Stomach smooth muscle (tissue), 2 donors: Measurements from ENCODE around the gene RHBDD2.
"Not testable (repeated sequence)": the region's sequence is repeated elsewhere in the genome, so short reads cannot be mapped to it uniquely, and the experiment has no call there.

Source experiments
- H3K27ac ChIP-seq: one replicate; pipeline ENCODE4 v1.7.0; 2013; ENCODE audit warnings: mild to moderate bottlenecking, low read length, inconsistent platforms
- H3K27me3 ChIP-seq, 2 donors: one replicate each; pipeline ENCODE4 v1.7.0; 2013; ENCODE audit warnings: low read length in 2 of 2; ENCODE audit not compliant: insufficient read depth in 2 of 2, control insufficient read depth in 1 of 2
- H3K36me3 ChIP-seq, 2 donors: one replicate each; pipeline ENCODE4 v1.7.0; 2013; ENCODE audit warnings: low read length in 2 of 2; ENCODE audit not compliant: control insufficient read depth in 2 of 2, insufficient read depth in 2 of 2
- H3K4me1 ChIP-seq: one replicate; pipeline ENCODE4 v1.7.0; 2013; ENCODE audit warnings: low read length; ENCODE audit not compliant: control insufficient read depth, insufficient read depth
- H3K4me3 ChIP-seq, 2 donors: one replicate each; pipeline ENCODE4 v1.7.0; 2013; ENCODE audit warnings: low read length in 2 of 2
- H3K9ac ChIP-seq, 2 donors: one replicate each; pipeline ENCODE4 v1.7.0; 2013; ENCODE audit warnings: low read length in 2 of 2, mild to moderate bottlenecking in 1 of 2
- H3K9me3 ChIP-seq, 2 donors: one replicate each; pipeline ENCODE4 v1.7.0; 2013; ENCODE audit warnings: low read length in 2 of 2; ENCODE audit not compliant: control insufficient read depth in 2 of 2
- donor health status: healthy.
- donor health status: Pancreatic carcinoma.

Gene RHBDD2

GRCh38 chr7:75844158-75844557 lies 34.7 kb upstream of the RHBDD2 start:
- H3K27me3 ChIP-seq: no peaks in the 10 kb centered on the region
- H3K4me3 ChIP-seq: no peak overlapping the region
- peaks cover 7% of the 10 kb centered on the region for H3K4me1 ChIP-seq
- H3K36me3 ChIP-seq: no peaks in the 10 kb centered on the region
- H3K27ac ChIP-seq: no peak overlapping the region
- H3K9ac ChIP-seq: no peak overlapping the region
- H3K9me3 ChIP-seq: no peaks in the 10 kb centered on the region

DNA sequence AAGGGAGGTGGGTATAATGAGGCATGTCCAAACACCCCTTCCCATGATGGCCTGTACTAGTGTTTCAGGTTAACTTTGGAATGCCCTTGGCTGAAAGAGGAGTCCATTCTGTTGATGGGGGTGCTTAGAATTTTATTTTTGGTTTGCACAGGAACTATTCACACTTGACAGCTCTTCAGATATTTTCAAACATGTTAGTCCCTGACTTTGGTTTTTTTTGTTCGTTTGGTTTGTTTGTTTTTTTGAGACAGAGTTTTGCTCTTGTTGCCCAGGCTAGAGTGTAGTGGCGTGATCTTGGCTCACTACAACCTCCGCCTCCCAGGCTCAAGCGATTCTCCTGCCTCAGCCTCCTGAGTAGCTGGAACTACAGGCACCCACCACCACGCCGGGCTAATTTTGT lies 33.7 kb upstream of the RHBDD2 start:
- H3K27ac ChIP-seq, H3K4me1 ChIP-seq, H3K9ac ChIP-seq, H3K27me3 ChIP-seq, H3K36me3 ChIP-seq, H3K4me3 ChIP-seq, H3K9me3 ChIP-seq: not testable (repeated sequence)

GRCh38 chr7:75847707-75848106 lies 31.1 kb upstream of the RHBDD2 start:
- H3K4me3 ChIP-seq: no peak overlapping the region
- H3K9ac ChIP-seq: no peak overlapping the region
- H3K36me3 ChIP-seq: no peaks in the 10 kb centered on the region
- H3K9me3 ChIP-seq: no peaks in the 10 kb centered on the region
- H3K27ac ChIP-seq: no peak overlapping the region
- H3K4me1 ChIP-seq: peaks cover 1% of the 10 kb centered on the region
- no peaks in the 10 kb centered on the region for H3K27me3 ChIP-seq

DNA sequence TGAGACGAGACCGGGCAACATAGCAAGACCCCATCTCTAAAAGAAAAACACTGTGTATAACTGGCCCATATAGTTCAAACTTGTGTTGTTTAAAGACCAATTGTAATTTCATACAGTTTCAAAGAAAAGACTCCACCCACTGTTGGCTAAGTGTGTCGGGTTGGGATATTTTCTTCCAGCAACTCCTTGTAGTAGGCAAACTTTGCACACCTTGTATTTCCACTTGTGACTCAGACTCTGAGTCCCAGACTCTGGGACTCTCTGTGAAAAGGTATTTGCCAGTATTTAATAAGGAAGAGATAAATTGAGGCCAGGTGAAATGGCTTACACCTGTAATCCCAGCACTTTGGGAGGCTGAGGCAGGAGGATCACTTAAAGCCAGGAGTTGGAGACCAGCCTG lies 29.3 kb upstream of the RHBDD2 start:
- Histone ChIP-seq H3K36me3 (no peaks in the 10 kb centered on the region), H3K9ac (no peak overlapping the region), H3K4me1 (no peaks in the 10 kb centered on the region), H3K9me3 (no peaks in the 10 kb centered on the region), H3K27me3 (no peaks in the 10 kb centered on the region), H3K27ac (no peak overlapping the region), H3K4me3 (no peak overlapping the region)

DNA sequence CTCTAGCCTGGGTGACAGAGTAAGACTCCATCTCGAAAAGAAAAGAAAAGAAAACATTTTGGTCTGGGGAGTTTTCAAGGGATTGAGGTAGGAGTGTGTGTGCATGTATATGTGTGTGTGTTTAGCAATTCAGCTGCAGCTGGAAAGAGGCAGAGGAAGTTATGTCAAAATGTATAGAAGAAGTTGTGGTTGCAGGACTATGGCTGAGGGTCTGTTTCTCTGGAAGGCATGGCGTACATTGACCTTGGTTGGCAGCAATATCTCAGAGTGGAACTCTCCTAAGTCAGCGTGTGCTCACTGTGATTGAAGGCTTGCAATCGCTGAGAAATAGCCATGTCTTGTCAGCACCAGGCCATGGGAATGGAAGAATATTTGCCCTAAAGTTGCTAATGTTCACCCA lies 28.6 kb upstream of the RHBDD2 start:
- H3K4me1 ChIP-seq: no peaks in the 10 kb centered on the region
- H3K36me3 ChIP-seq: no peaks in the 10 kb centered on the region

DNA sequence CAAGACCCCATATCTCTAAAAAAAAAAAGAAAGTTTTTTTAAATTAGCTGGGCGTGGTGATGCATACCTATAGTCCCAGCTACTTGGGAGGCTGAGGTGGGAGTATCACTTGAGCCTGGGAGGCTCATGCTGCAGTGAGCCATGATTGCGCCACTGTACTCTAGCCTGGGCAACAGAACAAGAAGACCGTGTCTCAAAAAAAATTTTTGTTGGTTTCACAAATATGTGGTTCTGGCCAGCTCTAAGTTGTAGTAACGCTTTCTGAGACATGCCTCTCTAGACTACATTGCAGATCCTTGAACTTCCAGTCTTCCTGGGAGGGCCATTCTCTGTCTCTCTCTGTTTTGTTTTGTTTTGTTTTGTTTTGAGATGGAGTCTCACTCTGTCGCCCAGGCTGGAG lies 24.6 kb upstream of the RHBDD2 start:
- no peaks in the 10 kb centered on the region for H3K9me3 ChIP-seq
- no peaks in the 10 kb centered on the region for H3K27me3 ChIP-seq
- no peaks in the 10 kb centered on the region for H3K36me3 ChIP-seq
- no peak overlapping the region for H3K27ac ChIP-seq
- H3K4me3 ChIP-seq: no peak overlapping the region
- H3K9ac ChIP-seq: no peak overlapping the region
- no peaks in the 10 kb centered on the region for H3K4me1 ChIP-seq

More for the DNA sequence above, 28.6 kb upstream of the RHBDD2 start:
- Histone ChIP-seq H3K27me3 (no peaks in the 10 kb centered on the region), H3K4me3 (no peak overlapping the region), H3K27ac (no peak overlapping the region), H3K9me3 (no peaks in the 10 kb centered on the region), H3K9ac (no peak overlapping the region)

- not testable (repeated sequence) for H3K27me3 ChIP-seq, H3K9me3 ChIP-seq, H3K9ac ChIP-seq, H3K4me3 ChIP-seq, H3K36me3 ChIP-seq, H3K27ac ChIP-seq, H3K4me1 ChIP-seq
Observed at GRCh38 chr7:75854813-75855345, 24.0 kb upstream of the RHBDD2 start.

DNA sequence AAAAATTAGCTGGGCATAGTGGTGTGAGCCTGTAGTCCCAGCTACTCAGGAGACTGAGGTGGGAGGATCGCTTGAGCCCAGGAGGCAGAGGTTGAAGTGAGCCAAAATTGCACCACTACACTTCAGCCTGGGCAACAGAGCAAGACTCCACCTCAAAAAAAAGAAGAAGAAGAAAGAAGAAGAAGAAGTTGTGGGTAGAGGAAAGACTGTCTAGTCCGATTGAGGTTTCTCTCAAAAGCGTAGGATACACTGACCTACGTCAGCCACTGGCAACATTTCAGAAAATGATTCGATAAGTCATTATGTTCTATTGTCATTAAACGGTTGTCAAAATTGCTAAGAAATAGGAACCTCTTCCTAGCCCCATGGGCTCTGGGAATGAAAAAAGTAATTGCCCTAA lies 22.3 kb upstream of the RHBDD2 start:
- no peaks in the 10 kb centered on the region for H3K4me1 ChIP-seq
- H3K9ac ChIP-seq: no peak overlapping the region
- H3K9me3 ChIP-seq: no peaks in the 10 kb centered on the region
- no peak overlapping the region for H3K4me3 ChIP-seq
- no peak overlapping the region for H3K27ac ChIP-seq
- H3K27me3 ChIP-seq: no peaks in the 10 kb centered on the region
- no peaks in the 10 kb centered on the region for H3K36me3 ChIP-seq

DNA sequence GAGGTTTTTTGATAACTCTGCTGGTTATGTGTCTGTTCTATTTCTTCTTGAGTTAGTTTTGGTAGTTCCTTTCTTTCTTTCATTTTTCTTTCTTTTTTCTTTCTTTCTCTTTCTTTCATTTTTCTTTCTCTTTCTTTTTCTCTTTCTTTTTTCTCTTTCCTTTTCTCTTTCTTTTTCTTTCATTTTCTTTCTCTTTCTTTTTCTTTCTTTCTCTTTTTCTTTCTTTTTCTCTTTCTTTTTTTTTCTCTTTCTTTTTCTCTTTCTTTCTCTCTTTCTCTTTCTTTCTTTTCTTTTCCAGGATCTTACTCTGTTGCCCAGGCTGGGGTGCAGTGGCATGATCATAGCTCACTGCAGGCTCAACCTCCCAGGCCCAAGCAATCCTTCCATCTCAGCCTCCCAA lies 20.4 kb upstream of the RHBDD2 start:
- no peak overlapping the region for H3K9ac ChIP-seq
- H3K27me3 ChIP-seq: no peaks in the 10 kb centered on the region
- H3K4me1 ChIP-seq: no peaks in the 10 kb centered on the region
- no peak overlapping the region for H3K27ac ChIP-seq
- H3K9me3 ChIP-seq: no peaks in the 10 kb centered on the region
- no peaks in the 10 kb centered on the region for H3K36me3 ChIP-seq
- H3K4me3 ChIP-seq: no peak overlapping the region

DNA sequence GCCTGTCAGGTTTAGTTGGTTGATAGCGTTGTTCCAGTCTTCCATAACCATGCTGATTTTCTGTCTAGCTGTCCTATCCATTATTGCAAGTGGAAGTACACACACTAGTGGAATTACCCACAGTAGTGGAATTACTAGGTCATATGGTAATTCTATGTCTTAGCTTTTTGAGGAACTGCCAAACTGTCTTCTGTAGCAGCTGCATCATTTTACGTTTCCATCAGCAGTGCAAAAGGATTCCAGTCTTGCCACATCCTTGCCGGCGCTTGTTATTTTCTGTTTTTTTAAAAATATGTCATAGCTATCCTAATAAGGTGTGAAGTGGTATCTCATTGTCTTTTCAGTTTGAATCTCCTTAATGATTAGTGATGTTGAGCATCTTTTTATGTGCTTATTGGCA lies 17.2 kb upstream of the RHBDD2 start:
- Histone ChIP-seq H3K9me3 (no peaks in the 10 kb centered on the region), H3K36me3 (no peaks in the 10 kb centered on the region), H3K27me3 (no peaks in the 10 kb centered on the region), H3K9ac (no peak overlapping the region), H3K4me3 (no peak overlapping the region), H3K4me1 (peaks cover 6% of the 10 kb centered on the region), H3K27ac (no peak overlapping the region)

DNA sequence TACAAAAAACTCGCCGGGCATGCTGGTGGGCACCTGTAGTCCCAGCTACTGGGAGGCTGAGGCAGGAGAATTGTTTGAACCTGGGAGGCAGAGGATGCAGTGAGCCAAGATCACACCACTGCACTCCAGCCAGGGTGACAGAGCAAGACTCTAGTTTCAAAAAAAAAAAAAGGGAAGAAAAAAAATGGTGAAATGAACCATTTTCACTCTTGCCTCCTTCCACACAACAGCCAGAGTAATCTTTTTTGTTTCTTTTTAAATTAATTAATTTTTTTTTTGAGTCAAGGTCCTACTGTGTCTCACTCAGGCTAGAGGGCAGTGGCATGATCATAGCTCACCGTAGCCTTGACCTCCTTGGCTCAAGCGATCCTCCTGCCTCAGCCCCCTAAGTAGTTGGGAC lies 14.6 kb upstream of the RHBDD2 start:
- not testable (repeated sequence) for H3K27me3 ChIP-seq, H3K9me3 ChIP-seq, H3K4me3 ChIP-seq, H3K27ac ChIP-seq, H3K9ac ChIP-seq, H3K36me3 ChIP-seq, H3K4me1 ChIP-seq

DNA sequence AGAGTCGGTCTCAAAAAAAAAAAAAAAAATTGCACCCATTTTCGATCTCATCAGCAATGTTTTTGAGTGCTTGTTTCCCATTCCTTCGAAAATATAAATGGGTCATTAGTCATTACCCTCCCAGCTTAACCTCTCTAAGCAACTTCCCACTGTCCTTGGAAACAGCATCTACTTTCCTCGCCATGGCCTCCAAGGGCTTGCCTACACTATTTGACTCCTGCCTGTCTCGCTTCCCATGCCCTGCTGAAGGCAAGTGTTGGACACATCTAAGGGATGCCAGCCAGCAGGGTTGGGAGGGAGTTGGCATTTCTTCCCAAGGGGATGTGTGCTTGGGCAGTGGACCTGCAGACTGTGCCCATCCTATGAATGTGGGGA lies 12.7 kb upstream of the RHBDD2 start:
- no peaks in the 10 kb centered on the region for H3K36me3 ChIP-seq
- H3K4me3 ChIP-seq: no peak overlapping the region
- H3K9ac ChIP-seq: no peak overlapping the region
- no peaks in the 10 kb centered on the region for H3K9me3 ChIP-seq
- H3K4me1 ChIP-seq: peaks cover 7% of the 10 kb centered on the region
- no peaks in the 10 kb centered on the region for H3K27me3 ChIP-seq
- H3K27ac ChIP-seq: no peak overlapping the region
